Lower lobe of right lung (tissue), 2 donors: ENCODE measurements around the gene GORAB. TPM values are rescaled to one million over a fixed set of nuclear protein-coding genes. Genes with fewer than 3 reads are reported as not detected.

Experiments used
- ATAC-seq, 2 donors: fragments of 200-7000 bp; cut with Tn5 transposase; one replicate each; pipeline ENCODE4 v1.9.1; 2020 to 2022; ENCODE audit warnings: mild to moderate bottlenecking in 2 of 2, moderate library complexity in 2 of 2
- DNase-seq: peaks from one replicate; pipeline ENCODE4 v3.0.0-alpha.2; 2020
- H3K27ac ChIP-seq: fragments of 200-600 bp; one replicate; pipeline ENCODE4 v1.8.0; 2022
- H3K27me3 ChIP-seq: fragments of 200-600 bp; one replicate; pipeline ENCODE4 v1.8.0; 2022; ENCODE audit warnings: low read depth
- H3K36me3 ChIP-seq: fragments of 200-600 bp; one replicate; pipeline ENCODE4 v1.8.0; 2022; ENCODE audit warnings: mild to moderate bottlenecking
- H3K4me1 ChIP-seq: fragments of 200-600 bp; one replicate; pipeline ENCODE4 v1.8.0; 2022
- H3K4me3 ChIP-seq: fragments of 200-600 bp; one replicate; pipeline ENCODE4 v1.8.0; 2022; ENCODE audit warnings: mild to moderate bottlenecking
- H3K9me3 ChIP-seq: fragments of 200-600 bp; one replicate; pipeline ENCODE4 v1.8.0; 2022
- intact Hi-C: fragments of 100-400 bp; cut with DNase I; formaldehyde crosslinking; loops from one replicate; pipeline ENCODE4 v1.11.0; 2022
- total RNA-seq: library from RNA; stranded (reverse); fragmentation: NEBNext Ultra II Directional; extraction: Animal tissue kit (Norgen Biotek cat#: 25700); gene quantifications from one replicate; pipeline ENCODE4 v1.2.1, GENCODE V29; 2021
- TF ChIP-seq, protein P1 (sequence below): fragments of 200-600 bp; IDR thresholded peaks from one replicate; pipeline ENCODE4 v1.8.0; 2022; ENCODE audit warnings: antibody characterized with exemption, mild to moderate bottlenecking
- donor health status: DM: no; HTN: yes; CAD: no; lungs with severe emphysema.

GORAB gene
- total RNA-seq, 1 donor from 2014 or later = 12.2 TPM

DNA sequence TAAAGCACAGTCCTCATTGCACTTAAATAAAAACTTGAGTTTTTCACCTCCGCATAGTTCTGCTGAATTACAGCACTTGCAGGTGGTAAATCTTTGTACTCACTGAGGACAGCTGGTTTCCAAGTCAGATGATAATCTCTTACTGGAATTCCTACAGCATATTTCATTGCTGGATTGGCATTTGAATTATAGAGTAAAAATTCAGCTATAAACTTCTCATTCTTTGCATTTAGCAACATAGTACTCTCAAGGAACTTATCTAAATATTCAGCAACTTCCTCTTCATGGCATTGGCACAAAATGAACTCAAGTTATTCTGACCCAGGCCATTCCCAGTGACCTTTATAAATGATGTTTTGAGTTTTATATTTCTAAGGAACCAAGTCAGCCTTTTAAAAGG lies 23.4 kb downstream of the GORAB start:
- Histone ChIP-seq H3K36me3 (peaks cover 38% of the 10 kb centered on the region), H3K27me3 (no peaks in the 10 kb centered on the region), H3K9me3 (no peaks in the 10 kb centered on the region), H3K4me3 (no peak overlapping the region), H3K4me1 (no peaks in the 10 kb centered on the region), H3K27ac (no peak overlapping the region)
- ATAC-seq = no peak
- DNase-seq = no peak
- TF ChIP-seq, protein P1, sequence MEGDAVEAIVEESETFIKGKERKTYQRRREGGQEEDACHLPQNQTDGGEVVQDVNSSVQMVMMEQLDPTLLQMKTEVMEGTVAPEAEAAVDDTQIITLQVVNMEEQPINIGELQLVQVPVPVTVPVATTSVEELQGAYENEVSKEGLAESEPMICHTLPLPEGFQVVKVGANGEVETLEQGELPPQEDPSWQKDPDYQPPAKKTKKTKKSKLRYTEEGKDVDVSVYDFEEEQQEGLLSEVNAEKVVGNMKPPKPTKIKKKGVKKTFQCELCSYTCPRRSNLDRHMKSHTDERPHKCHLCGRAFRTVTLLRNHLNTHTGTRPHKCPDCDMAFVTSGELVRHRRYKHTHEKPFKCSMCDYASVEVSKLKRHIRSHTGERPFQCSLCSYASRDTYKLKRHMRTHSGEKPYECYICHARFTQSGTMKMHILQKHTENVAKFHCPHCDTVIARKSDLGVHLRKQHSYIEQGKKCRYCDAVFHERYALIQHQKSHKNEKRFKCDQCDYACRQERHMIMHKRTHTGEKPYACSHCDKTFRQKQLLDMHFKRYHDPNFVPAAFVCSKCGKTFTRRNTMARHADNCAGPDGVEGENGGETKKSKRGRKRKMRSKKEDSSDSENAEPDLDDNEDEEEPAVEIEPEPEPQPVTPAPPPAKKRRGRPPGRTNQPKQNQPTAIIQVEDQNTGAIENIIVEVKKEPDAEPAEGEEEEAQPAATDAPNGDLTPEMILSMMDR = no peak
- intact Hi-C loops = no loop called here

DNA sequence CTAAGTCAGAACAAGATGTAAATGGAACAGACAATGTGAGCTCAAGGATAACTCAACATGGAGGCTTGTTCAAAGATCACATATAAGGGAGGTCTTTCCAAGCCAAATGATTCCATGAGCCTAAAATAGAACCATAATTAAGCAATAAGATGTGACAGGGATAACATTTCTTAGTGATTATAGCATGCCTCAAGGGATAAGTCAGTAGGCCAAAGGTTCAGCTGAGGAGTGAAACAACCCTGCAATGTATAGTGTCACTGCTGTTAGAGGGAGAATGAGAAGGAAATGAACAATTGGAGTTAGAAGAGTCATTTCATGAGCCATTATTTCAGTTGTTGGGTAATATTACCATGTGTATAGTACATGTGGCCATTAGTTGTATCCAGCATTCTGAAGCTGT lies 25.0 kb downstream of the GORAB start:
- ATAC-seq = no peak

DNA sequence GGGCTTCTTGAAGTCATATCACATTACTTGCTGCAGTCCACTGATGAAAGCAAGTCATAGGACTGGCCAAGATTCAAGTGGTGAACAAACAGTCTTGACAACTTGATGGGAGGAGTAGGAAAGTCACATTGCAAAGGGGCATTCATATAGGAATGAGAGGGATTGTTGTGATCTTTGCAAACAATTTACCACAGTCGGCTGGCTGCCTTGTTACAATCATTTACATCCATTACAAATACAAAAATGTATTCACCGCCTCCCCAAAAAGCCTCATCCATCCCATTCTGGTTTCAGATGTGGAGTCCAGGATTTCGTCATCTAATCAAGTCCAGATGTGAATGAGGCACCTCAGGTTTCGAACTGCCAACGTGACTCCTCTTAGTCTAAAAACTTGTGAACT lies 26.8 kb downstream of the GORAB start:
- TF ChIP-seq, protein P1 = no peak
- Histone ChIP-seq H3K4me3 (no peak overlapping the region), H3K4me1 (peaks cover 17% of the 10 kb centered on the region), H3K36me3 (peaks cover 6% of the 10 kb centered on the region), H3K9me3 (no peaks in the 10 kb centered on the region), H3K27ac (no peak overlapping the region), H3K27me3 (no peaks in the 10 kb centered on the region)
- no peak for DNase-seq
- intact Hi-C loops = no loop called here
- ATAC-seq = no peak

More for the DNA sequence above, 25.0 kb downstream of the GORAB start:
- DNase-seq = no peak
- peaks cover under 1% of the 10 kb centered on the region for H3K4me1 ChIP-seq
- no peak overlapping the region for H3K27ac ChIP-seq
- intact Hi-C loops = no loop called here
- H3K4me3 ChIP-seq = no peak overlapping the region
- TF ChIP-seq, protein P1 = no peak
- peaks cover 24% of the 10 kb centered on the region for H3K36me3 ChIP-seq
- H3K27me3 ChIP-seq = no peaks in the 10 kb centered on the region
- no peaks in the 10 kb centered on the region for H3K9me3 ChIP-seq

DNA sequence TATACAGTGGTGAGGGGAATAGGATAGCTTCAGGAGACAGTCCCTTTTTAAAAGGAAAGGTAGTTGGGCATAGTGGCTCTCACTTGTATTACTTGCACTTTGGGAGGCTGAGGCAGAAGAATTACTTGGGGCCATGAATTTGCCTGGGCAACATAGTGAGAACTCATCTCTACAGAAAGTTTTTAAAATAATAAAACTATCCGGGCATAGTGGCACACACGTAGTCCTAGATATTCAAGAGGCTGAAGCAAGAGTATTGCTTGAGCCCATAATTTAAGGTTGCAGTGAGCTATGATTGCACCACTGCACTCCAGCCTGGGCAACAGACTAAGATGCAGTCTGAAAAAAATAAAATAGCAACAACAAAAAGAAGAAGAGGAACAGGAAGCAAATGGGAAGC lies 27.2 kb downstream of the GORAB start:
- DNase-seq = no peak
- no peak overlapping the region for H3K4me3 ChIP-seq
- TF ChIP-seq, protein P1 = no peak
- no peak for ATAC-seq
- intact Hi-C loops = no loop called here
- H3K27me3 ChIP-seq = no peaks in the 10 kb centered on the region
- peaks cover 2% of the 10 kb centered on the region for H3K36me3 ChIP-seq
- H3K9me3 ChIP-seq = no peaks in the 10 kb centered on the region
- no peak overlapping the region for H3K27ac ChIP-seq
- peaks cover 20% of the 10 kb centered on the region for H3K4me1 ChIP-seq

DNA sequence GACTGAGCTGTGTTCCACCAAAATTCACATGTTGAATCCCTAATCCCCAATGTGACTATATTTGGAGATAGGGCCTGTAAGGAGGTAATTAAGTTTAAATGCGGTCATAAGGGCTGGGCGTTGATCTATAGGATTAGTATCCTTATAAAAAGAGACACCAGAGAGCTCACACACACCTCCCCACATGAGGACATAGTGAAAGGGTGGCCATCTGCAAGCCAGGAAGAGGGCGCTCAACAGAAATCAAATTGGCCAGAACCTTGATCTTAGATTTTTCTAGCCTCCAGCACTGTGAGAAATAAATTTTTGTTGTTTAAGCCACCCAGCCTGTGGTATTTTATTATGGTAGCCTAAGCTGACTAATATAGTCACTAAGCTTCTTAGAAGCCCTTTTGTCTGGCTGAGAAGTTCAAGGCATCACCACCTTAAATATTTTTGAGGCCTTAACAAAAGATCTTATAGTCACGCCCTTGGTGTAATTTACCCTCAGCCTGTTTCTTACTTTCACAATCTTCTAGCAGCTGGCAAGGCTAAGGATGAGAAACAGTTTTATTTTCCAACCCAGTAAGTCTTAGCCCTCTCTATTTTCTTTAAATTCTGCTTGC lies 28.8 kb downstream of the GORAB start:
- intact Hi-C loops = no loop called here

More for the DNA sequence above, 28.8 kb downstream of the GORAB start:
- DNase-seq = no peak
- H3K4me3 ChIP-seq = no peak overlapping the region
- TF ChIP-seq, protein P1 = no peak
- peaks cover 20% of the 10 kb centered on the region for H3K4me1 ChIP-seq
- H3K27ac ChIP-seq = no peak overlapping the region
- no peaks in the 10 kb centered on the region for H3K36me3 ChIP-seq
- no peak for ATAC-seq
- H3K9me3 ChIP-seq = no peaks in the 10 kb centered on the region
- no peaks in the 10 kb centered on the region for H3K27me3 ChIP-seq
